ENCODE results near the gene CGREF1. TPM values are rescaled to one million over a fixed set of nuclear protein-coding genes. Genes with fewer than 3 reads are reported as not detected.

CGREF1 gene
- total RNA-seq, 4 donors from 2014 or later, result 0.50 to 1.4 (median 0.92) TPM; not detected in 1

DNA sequence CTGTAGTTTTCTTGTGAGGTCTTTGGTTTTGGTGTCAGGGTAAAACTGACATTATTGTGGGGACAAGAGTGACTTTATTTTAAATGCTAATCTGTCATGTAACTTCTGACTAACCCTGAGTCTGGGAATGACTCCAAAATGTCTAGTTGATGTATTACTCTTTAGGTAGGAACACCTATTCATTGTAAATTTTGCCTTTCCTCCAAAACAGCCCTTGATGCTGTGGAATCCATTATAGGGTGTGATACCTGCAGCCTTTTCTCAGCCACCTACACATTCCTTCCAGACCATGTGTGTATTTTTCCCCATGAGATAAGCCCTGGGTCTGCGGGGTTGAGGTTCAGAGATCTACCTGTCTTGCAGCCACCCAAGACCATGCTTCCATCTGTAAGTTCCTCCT is 24.4 kb upstream of the CGREF1 start:
- DNase-seq (ENCODE audit: extremely low spot score), result no peak
- Histone ChIP-seq H3K4me1 (no peaks in the 10 kb centered on the region), H3K4me3 (no peak overlapping the region), H3K36me3 (no peaks in the 10 kb centered on the region), H3K27me3 (peaks cover 0 to 7% (median 0%) of the 10 kb centered on the region in 4 donors), H3K9me3 (no peaks in the 10 kb centered on the region), H3K27ac (replicated peaks in 1 of 4) (no peak overlapping the region)
- 84% methylated on average over 1 of the region's 1 CpG for WGBS
- TF ChIP-seq, protein P1, sequence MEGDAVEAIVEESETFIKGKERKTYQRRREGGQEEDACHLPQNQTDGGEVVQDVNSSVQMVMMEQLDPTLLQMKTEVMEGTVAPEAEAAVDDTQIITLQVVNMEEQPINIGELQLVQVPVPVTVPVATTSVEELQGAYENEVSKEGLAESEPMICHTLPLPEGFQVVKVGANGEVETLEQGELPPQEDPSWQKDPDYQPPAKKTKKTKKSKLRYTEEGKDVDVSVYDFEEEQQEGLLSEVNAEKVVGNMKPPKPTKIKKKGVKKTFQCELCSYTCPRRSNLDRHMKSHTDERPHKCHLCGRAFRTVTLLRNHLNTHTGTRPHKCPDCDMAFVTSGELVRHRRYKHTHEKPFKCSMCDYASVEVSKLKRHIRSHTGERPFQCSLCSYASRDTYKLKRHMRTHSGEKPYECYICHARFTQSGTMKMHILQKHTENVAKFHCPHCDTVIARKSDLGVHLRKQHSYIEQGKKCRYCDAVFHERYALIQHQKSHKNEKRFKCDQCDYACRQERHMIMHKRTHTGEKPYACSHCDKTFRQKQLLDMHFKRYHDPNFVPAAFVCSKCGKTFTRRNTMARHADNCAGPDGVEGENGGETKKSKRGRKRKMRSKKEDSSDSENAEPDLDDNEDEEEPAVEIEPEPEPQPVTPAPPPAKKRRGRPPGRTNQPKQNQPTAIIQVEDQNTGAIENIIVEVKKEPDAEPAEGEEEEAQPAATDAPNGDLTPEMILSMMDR (IDR thresholded peaks at IDR 0.05), result no peak
- no peak for TF ChIP-seq POLR2AphosphoS5 (IDR thresholded peaks at IDR 0.05)
- no peak for TF ChIP-seq POLR2A (IDR thresholded peaks at IDR 0.05; ENCODE audit: low read depth)
- no peak for TF ChIP-seq EP300 (IDR thresholded peaks at IDR 0.05)
- intact Hi-C loops (cut with DNase I), result no loop called here

DNA sequence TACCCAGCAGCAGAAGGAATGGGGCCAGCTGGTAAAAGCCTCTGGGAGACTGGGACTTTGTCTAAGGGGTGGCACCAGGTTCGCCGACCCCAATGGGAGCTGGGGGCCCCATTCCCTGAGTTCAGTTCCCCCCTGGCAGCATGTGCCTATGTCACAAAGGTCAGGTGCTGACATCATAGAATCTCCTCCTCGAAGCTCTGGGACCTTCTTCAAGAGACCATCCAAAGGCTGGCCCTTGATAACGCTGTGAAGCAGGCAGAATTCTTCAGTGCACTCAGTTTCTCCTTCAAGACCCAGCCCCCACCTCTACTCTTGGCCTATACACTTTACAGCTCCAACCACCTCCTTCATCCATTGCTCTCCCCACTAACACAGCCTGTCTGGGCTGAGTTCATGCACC is 20.4 kb upstream of the CGREF1 start, which contains the start of gene PRR30:
Gene PRR30, minus strand, starts transcription at position 101 of the 400 bp plus-strand sequence. CDS start 1,081 bp downstream, outside the sequence.
- no peaks in the 10 kb centered on the region for H3K9me3 ChIP-seq
- H3K27me3 ChIP-seq, result peaks cover 0 to 3% (median 0%) of the 10 kb centered on the region in 4 donors
- TF ChIP-seq EP300 (IDR thresholded peaks at IDR 0.05) (no peak), POLR2A (IDR thresholded peaks at IDR 0.05; ENCODE audit: low read depth) (no peak), POLR2AphosphoS5 (IDR thresholded peaks at IDR 0.05) (no peak)
- TF ChIP-seq, protein P1 (IDR thresholded peaks at IDR 0.05), result no peak
- H3K36me3 ChIP-seq, result no peaks in the 10 kb centered on the region
- 91% methylated on average over 4 of the region's 4 CpGs for WGBS
- no peak within 1 kb of the TSS for H3K27ac ChIP-seq (replicated peaks in 1 of 4)
- intact Hi-C loops (cut with DNase I), result no loop called here
- no peak for DNase-seq (ENCODE audit: extremely low spot score)
- H3K4me1 ChIP-seq, result no peaks in the 10 kb centered on the region
- H3K4me3 ChIP-seq, result no peak within 1 kb of the TSS

DNA sequence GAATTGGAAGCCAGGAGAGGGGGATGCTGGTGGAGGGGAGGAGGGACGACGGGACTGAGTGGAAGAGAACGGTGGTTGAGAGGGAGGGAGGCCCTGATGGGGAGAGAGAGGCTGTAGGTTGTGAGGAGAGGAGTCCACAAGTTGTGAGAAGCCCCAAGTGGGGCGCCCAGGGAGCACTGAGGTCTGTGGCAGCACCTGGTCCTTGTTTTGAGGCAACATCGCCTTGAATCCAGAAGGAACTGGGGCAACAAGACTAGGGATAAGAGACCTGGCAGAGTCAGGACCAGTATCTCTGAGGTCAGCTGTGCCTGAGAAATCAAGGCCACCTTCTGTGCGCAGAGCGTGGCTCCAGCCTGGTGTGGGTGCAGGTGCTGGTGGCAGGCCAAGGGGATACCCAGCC is 19.2 kb upstream of the CGREF1 start:
- DNase-seq (ENCODE audit: extremely low spot score), result no peak
- H3K36me3 ChIP-seq, result no peaks in the 10 kb centered on the region
- H3K27me3 ChIP-seq, result peaks cover 0 to 3% (median 0%) of the 10 kb centered on the region in 4 donors
- TF ChIP-seq, protein P1 (IDR thresholded peaks at IDR 0.05), result no peak
- TF ChIP-seq EP300 (IDR thresholded peaks at IDR 0.05) (no peak), POLR2A (IDR thresholded peaks at IDR 0.05; ENCODE audit: low read depth) (no peak), POLR2AphosphoS5 (IDR thresholded peaks at IDR 0.05) (no peak)
- no peak overlapping the region for H3K4me3 ChIP-seq
- intact Hi-C loops (cut with DNase I), result no loop called here
- no peak overlapping the region for H3K27ac ChIP-seq (replicated peaks in 1 of 4)
- H3K4me1 ChIP-seq, result peaks cover 6 to 10% (median 9%) of the 10 kb centered on the region in 4 donors
- no peaks in the 10 kb centered on the region for H3K9me3 ChIP-seq
- WGBS, result 79% methylated on average over 7 of the region's 7 CpGs

DNA sequence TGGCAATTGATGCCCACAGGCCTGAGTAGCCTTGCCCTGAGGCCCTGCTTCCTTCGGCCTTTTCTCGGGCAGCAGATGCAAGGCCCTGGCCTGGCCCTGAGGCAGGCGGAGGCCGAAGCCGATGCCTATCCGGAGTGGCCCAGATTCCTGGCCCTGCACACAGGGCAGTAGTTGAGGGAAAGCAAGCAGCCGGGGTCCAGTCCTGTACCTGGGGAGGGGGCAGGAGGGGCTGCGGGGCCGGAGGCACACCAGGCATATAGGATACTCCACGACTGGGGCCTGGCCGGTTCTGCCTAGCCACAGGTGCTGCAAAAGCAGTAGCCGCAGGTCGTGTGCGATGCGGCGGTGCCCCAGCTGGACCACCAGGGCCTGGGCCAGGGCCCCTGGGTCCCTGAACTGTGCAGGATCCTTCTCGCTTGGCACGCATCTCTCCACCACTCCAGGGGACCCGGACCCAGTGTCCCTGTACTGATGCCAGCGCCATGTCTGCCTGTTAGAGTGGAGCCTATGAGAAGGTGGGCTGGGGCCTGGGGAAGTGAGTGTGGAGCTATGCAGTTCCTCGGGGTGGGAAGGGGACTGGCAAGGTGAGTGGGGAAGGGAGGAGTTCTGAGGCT is 18.5 kb upstream of the CGREF1 start:
- H3K9me3 ChIP-seq, result no peaks in the 10 kb centered on the region
- intact Hi-C loops (cut with DNase I), result no loop called here
- peaks cover 9 to 17% (median 16%) of the 10 kb centered on the region in 4 donors for H3K4me1 ChIP-seq
- no peak for TF ChIP-seq POLR2AphosphoS5 (IDR thresholded peaks at IDR 0.05)
- TF ChIP-seq EP300 (IDR thresholded peaks at IDR 0.05), result no peak
- TF ChIP-seq, protein P1 (IDR thresholded peaks at IDR 0.05), result no peak
- TF ChIP-seq POLR2A (IDR thresholded peaks at IDR 0.05; ENCODE audit: low read depth), result no peak
- H3K27me3 ChIP-seq, result peaks cover 0 to 3% (median 0%) of the 10 kb centered on the region in 4 donors
- no peak for DNase-seq (ENCODE audit: extremely low spot score)
- H3K27ac ChIP-seq (replicated peaks in 1 of 4), result no peak overlapping the region
- H3K36me3 ChIP-seq, result peaks cover 2 to 5% (median 3%) of the 10 kb centered on the region in 4 donors
- H3K4me3 ChIP-seq, result no peak overlapping the region
- WGBS, result 89% methylated on average over 5 of the region's 21 CpGs
